B cell (primary cell): ENCODE results near the gene THAP8. TPM values are rescaled to one million over a fixed set of nuclear protein-coding genes. Genes with fewer than 3 reads are reported as not detected.

Source experiments
- ATAC-seq: fragments of 200-7000 bp; cut with Tn5 transposase; one replicate; pipeline ENCODE4 v1.10.0; 2021; ENCODE audit warnings: low read depth, mild to moderate bottlenecking, moderate number of reproducible peaks, moderate library complexity
- CTCF ChIA-PET: fragments of 350-600 bp; sonication (Branson Sonifier 250); formaldehyde crosslinking; loops from one replicate; lab custom pipeline; 2021; ENCODE audit warnings: antibody characterized with exemption, inconsistent platforms; lab: Charles Lee
- POLR2A ChIA-PET: fragments of 350-600 bp; sonication (Branson Sonifier 250); formaldehyde crosslinking; loops from one replicate; lab custom pipeline; 2021; ENCODE audit warnings: antibody characterized with exemption; lab: Charles Lee
- DNase-seq: peaks from one replicate; pipeline ENCODE4 v3.0.0; 2013
- H2AFZ ChIP-seq: 2 replicates; pipeline ENCODE4 v1.6.1; 2012; ENCODE audit warnings: mild to moderate bottlenecking, low read depth, low read length; ENCODE audit not compliant: insufficient read depth, poor library complexity, severe bottlenecking
- H3K27ac ChIP-seq, 2 donors: 1 replicate in 1 of 2; 2 replicates in 1 of 2; pipeline ENCODE4 v1.5.1; 2012 to 2013; ENCODE audit warnings: low read length in 2 of 2, mild to moderate bottlenecking in 2 of 2, moderate library complexity in 1 of 2
- H3K27me3 ChIP-seq, 4 experiments: fragments of 200-600 bp in 1 of 4; sonication (generic) in 1 of 4; replicated peaks in 1 of 4; 1 replicate in 2 of 4; 2 replicates in 2 of 4; pipeline versions ENCODE4 v1.6.1 to v1.7.0; 2013 to 2016; ENCODE audit warnings: low read length in 3 of 4, mild to moderate bottlenecking in 2 of 4, mixed read lengths in 1 of 4, moderate library complexity in 1 of 4; ENCODE audit not compliant: insufficient read depth in 4 of 4, control insufficient read depth in 3 of 4; ENCODE audit errors: control extremely low read depth in 1 of 4
- H3K36me3 ChIP-seq, 2 experiments: replicated peaks in 1 of 2; 1 replicate in 1 of 2; 2 replicates in 1 of 2; pipeline versions ENCODE4 v1.6.1 to v1.7.1; 2013; ENCODE audit warnings: low read length in 1 of 2; ENCODE audit not compliant: insufficient read depth in 2 of 2, control insufficient read depth in 1 of 2; ENCODE audit errors: control extremely low read depth in 1 of 2, extremely low read depth in 1 of 2
- H3K4me1 ChIP-seq, 2 donors: fragments of 200-600 bp in 1 of 2; sonication (generic) in 1 of 2; 1 replicate in 1 of 2; 2 replicates in 1 of 2; pipeline versions ENCODE4 v1.5.1 to v1.6.1; 2013 to 2017; ENCODE audit warnings: low read length in 2 of 2; ENCODE audit not compliant: control insufficient read depth in 2 of 2, insufficient read depth in 2 of 2
- H3K4me2 ChIP-seq: replicated peaks from 2 replicates; pipeline ENCODE3; 2012; ENCODE audit warnings: mild to moderate bottlenecking, low read depth, low read length; ENCODE audit not compliant: poor library complexity, severe bottlenecking
- H3K4me3 ChIP-seq, 5 experiments: fragments of 200-600 bp in 1 of 5; sonication (generic) in 1 of 5; 1 replicate in 3 of 5; 2 replicates in 2 of 5; pipeline versions ENCODE4 v1.5.1 to v1.7.0; 2011 to 2016; ENCODE audit warnings: low read length in 4 of 5, mild to moderate bottlenecking in 4 of 5, low read depth in 2 of 5, control low read depth in 1 of 5, moderate library complexity in 1 of 5; ENCODE audit not compliant: insufficient read depth in 1 of 5; ENCODE audit errors: control extremely low read depth in 1 of 5, extremely low read depth in 1 of 5
- H3K79me2 ChIP-seq: fragments of 200-600 bp; sonication (generic); one replicate; pipeline ENCODE4 v1.6.0; 2016; ENCODE audit warnings: low read length; ENCODE audit not compliant: control insufficient read depth, insufficient read depth
- H3K9ac ChIP-seq: fragments of 200-600 bp; sonication (generic); 2 replicates; pipeline ENCODE4 v1.6.1; 2017; ENCODE audit warnings: mild to moderate bottlenecking, low read length, moderate library complexity
- H3K9me3 ChIP-seq, 3 donors: one replicate each; pipeline versions ENCODE4 v1.6.1 to v1.7.1; 2013; ENCODE audit warnings: low read length in 2 of 3; ENCODE audit not compliant: control insufficient read depth in 2 of 3, insufficient read depth in 1 of 3; ENCODE audit errors: control extremely low read depth in 1 of 3
- H4K20me1 ChIP-seq: 2 replicates; pipeline ENCODE4 v1.6.0; 2012; ENCODE audit warnings: mild to moderate bottlenecking, low read length; ENCODE audit not compliant: insufficient read depth, control insufficient read depth, poor library complexity, severe bottlenecking
- H3K27ac Mint-ChIP-seq: one replicate; pipeline ENCODE4 v1.8.0; 2021; ENCODE audit warnings: mixed read lengths
- H3K27me3 Mint-ChIP-seq: one replicate; pipeline ENCODE4 v1.8.0; 2021; ENCODE audit warnings: mixed read lengths
- H3K4me1 Mint-ChIP-seq: one replicate; pipeline ENCODE4 v1.8.0; 2021; ENCODE audit warnings: mixed read lengths
- H3K4me3 Mint-ChIP-seq: one replicate; pipeline ENCODE4 v1.8.0; 2021; ENCODE audit warnings: mixed read lengths
- H3K9me3 Mint-ChIP-seq: one replicate; pipeline ENCODE4 v1.8.0; 2022; ENCODE audit warnings: mixed read lengths; ENCODE audit not compliant: insufficient read depth
- EZH2 ChIP-seq: IDR thresholded peaks from 2 replicates; pipeline ENCODE4 v1.6.1; 2012; ENCODE audit warnings: borderline replicate concordance, low read depth, mild to moderate bottlenecking, moderate library complexity, low read length; ENCODE audit not compliant: insufficient read depth, poor library complexity, severe bottlenecking
- WGBS: methylation state at CpG from one replicate; pipeline ENCODE4 v1.1.5; 2013; ENCODE audit warnings: missing lambda C conversion rate; ENCODE audit not compliant: insufficient coverage; 5-methylcytosine and 5-hydroxymethylcytosine counted together
- intact Hi-C: fragments of 100-400 bp; cut with micrococcal nuclease; formaldehyde crosslinking; loops from one replicate; pipeline ENCODE4 v1.10.0; 2022
- polyA plus RNA-seq: library from polyadenylated mRNA; depleted of rRNA; stranded (reverse); fragments of >200 nt; gene quantifications from 2 replicates; pipeline ENCODE4 v1.2.3, GENCODE V29; 2012
- total RNA-seq, 2 donors: library from RNA; stranded (reverse); fragments of 120-200 nt in 1 of 2; gene quantifications; 1 replicate in 1 of 2; 2 replicates in 1 of 2; pipeline versions ENCODE4 v1.2.3 to v1.2.4, GENCODE V29; 2013 to 2022
- TF ChIP-seq, protein P1 (sequence below): fragments of 200-600 bp; IDR thresholded peaks from one replicate; pipeline ENCODE4 v1.8.0; 2022; ENCODE audit warnings: antibody characterized with exemption, mild to moderate bottlenecking

THAP8 gene
- total and polyA plus RNA-seq, 2 donors (not counting 1 experiment from before 2014, with no cell fraction given), result 4.5 to 5.7 TPM

DNA sequence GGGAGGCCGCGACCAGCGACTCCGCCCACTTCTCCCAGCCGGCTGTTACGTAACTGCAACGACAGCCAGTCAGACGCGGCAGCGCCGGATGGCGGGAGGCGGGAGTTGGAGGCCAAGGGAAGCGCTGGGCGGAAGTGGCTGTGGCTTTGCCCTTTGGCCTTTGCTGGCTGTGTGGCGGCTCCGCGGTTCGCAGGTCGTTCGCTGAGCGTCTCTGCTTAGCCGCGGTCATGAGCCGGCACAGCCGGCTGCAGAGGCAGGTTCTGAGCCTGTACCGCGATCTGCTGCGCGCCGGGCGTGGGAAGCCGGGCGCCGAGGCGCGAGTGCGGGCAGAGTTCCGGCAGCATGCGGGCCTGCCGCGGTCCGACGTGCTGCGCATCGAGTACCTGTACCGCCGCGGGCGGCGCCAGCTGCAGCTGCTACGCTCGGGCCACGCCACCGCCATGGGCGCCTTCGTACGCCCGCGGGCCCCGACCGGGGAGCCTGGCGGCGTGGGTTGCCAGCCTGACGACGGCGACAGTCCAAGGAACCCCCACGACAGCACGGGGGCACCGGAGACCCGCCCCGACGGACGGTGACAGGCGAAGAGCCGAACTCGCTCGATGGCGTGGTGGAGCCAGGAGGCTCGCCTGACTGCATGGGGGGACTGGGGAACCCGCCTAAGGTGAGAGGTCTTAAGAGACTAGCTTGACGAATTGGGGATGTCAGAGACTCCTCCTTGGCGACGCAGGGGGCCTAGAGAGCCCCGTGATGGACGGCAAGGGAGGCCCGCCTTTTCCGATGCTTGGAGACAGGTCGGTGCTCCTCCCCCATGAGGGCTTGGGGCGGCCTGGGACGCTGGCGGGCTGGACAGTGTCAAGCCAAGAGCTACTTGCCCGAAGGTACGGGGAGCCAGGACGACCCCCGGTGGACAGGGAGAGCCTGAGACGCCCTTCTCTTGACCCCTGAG, 58.8 kb downstream of the THAP8 start, which contains the start of gene SDHAF1:
Gene SDHAF1, plus strand, starts transcription at position 141 of the 946 bp plus-strand sequence. Its CDS starts 87 bp downstream, at position 228.
- H3K27ac Mint-ChIP-seq, result peak within 1 kb of the TSS; percentile 96
- Histone ChIP-seq H3K4me1 (peaks cover 18 to 25% of the 10 kb centered on the region in 2 donors), H3K36me3 (peaks cover 2 to 12% of the 10 kb centered on the region in 2 experiments), H2AFZ (peak within 1 kb of the TSS; percentile 92), H3K9me3 (no peaks in the 10 kb centered on the region), H3K4me2 (peak within 1 kb of the TSS; percentile 86), H3K9ac (peak within 1 kb of the TSS; percentile 79), H3K27me3 (no peaks in the 10 kb centered on the region), H3K4me3 (peak within 1 kb of the TSS; percentile 60 to 79 (median 77)), H4K20me1 (peaks cover 31% of the 10 kb centered on the region), H3K79me2 (peaks cover 34% of the 10 kb centered on the region), H3K27ac (peak within 1 kb of the TSS; percentile 55 to 81)
- peak; percentile 93 for DNase-seq
- H3K9me3 Mint-ChIP-seq, result no peaks in the 10 kb centered on the region
- H3K27me3 Mint-ChIP-seq, result no peaks in the 10 kb centered on the region
- no peak for TF ChIP-seq EZH2
- CTCF ChIA-PET, result interaction anchor here (0.9 to 1.2 kb wide), 2 partner anchors 19 to 112 kb away, joined by 3 to 4 read pairs; partner anchors contain the start of gene ALKBH6
- under 1% methylated on average over 94 of the region's 97 CpGs for WGBS
- peak within 1 kb of the TSS; percentile 97 for H3K4me3 Mint-ChIP-seq
- peak; percentile 96 for ATAC-seq
- POLR2A ChIA-PET, result interaction anchor here (0.9 to 1.1 kb wide), 2 partner anchors 97 to 120 kb away, joined by 3 to 4 read pairs; partner anchors contain the start of gene POLR2I
- peaks cover 32% of the 10 kb centered on the region for H3K4me1 Mint-ChIP-seq
- intact Hi-C loops, result loop anchor here (1.0 to 10.0 kb wide), 7 partner anchors 19 to 579 kb away; partner anchors contain the start of genes ALKBH6, CAPNS1, POLR2I and THAP8

DNA sequence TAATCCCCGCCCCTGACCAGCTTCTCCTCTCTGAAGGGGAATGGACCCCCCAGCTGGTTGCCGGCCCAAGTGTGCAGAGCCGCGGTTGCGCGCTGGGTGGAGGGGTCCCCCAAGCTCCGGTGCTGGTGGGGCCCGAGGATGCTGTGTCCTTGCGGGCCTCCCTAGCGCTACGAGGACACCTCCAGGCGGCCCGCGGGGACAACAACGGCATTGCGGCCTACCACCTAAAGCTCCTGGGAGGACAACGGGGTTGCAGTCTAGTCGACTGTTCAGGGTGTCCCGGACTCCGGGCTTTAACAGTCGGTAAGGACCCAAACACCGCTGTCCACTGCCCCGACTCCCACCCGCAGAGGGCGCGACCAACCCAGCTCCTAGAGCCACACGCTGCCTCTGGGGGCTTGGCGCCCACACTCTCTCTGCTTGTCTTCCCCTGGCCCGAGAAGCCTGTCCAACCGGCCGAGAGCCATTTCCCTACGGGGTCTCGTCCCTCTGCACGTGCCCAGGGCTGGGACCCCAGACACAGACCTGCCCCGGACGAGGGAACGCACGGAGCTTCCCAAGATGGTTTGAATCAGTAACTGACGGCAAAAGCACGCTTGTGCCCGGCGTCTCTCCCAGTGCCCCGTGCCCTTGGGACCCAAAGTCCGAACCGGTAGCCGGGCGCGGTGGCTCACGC, 60.0 kb downstream of the THAP8 start:
- WGBS, result 40% methylated on average over 45 of the region's 49 CpGs
- peak overlapping the region; percentile 79 for H3K9ac ChIP-seq
- H3K9me3 ChIP-seq, result peaks cover 0 to 6% (median 0%) of the 10 kb centered on the region in 3 donors
- CTCF ChIA-PET, result interaction anchor here (0.9 kb wide), 1 partner anchor 20 kb away, joined by 4 read pairs; the partner anchor contains the start of gene ALKBH6
- intact Hi-C loops, result loop anchor here (10.0 kb wide), 1 partner anchor 581 kb away; the partner anchor contains the start of gene ZNF529
- Mint-ChIP-seq H3K9me3 (no peaks in the 10 kb centered on the region), H3K4me3 (peak overlapping the region; percentile 82), H3K27ac (peak overlapping the region; percentile 50), H3K27me3 (no peaks in the 10 kb centered on the region), H3K4me1 (peaks cover 29% of the 10 kb centered on the region)
- peak overlapping the region in 4 of 5 experiments; percentile 71 to 79 (median 77) for H3K4me3 ChIP-seq
- peaks cover 18 to 25% of the 10 kb centered on the region in 2 donors for H3K4me1 ChIP-seq
- H3K4me2 ChIP-seq, result peak overlapping the region; percentile 86
- peaks cover 34% of the 10 kb centered on the region for H3K79me2 ChIP-seq
- peak; percentile 44 for DNase-seq
- POLR2A ChIA-PET, result interaction anchor here (1.1 to 1.5 kb wide), 2 partner anchors 20 to 121 kb away, joined by 4 to 6 read pairs; partner anchors contain the start of genes ALKBH6 and POLR2I
- H3K27ac ChIP-seq, result peak overlapping the region; percentile 6 to 26
- H2AFZ ChIP-seq, result peak overlapping the region; percentile 92
- ATAC-seq, result no peak
- peaks cover 1 to 10% of the 10 kb centered on the region in 2 experiments for H3K36me3 ChIP-seq
- peaks cover 20% of the 10 kb centered on the region for H4K20me1 ChIP-seq
- no peaks in the 10 kb centered on the region for H3K27me3 ChIP-seq
- TF ChIP-seq, protein P1, sequence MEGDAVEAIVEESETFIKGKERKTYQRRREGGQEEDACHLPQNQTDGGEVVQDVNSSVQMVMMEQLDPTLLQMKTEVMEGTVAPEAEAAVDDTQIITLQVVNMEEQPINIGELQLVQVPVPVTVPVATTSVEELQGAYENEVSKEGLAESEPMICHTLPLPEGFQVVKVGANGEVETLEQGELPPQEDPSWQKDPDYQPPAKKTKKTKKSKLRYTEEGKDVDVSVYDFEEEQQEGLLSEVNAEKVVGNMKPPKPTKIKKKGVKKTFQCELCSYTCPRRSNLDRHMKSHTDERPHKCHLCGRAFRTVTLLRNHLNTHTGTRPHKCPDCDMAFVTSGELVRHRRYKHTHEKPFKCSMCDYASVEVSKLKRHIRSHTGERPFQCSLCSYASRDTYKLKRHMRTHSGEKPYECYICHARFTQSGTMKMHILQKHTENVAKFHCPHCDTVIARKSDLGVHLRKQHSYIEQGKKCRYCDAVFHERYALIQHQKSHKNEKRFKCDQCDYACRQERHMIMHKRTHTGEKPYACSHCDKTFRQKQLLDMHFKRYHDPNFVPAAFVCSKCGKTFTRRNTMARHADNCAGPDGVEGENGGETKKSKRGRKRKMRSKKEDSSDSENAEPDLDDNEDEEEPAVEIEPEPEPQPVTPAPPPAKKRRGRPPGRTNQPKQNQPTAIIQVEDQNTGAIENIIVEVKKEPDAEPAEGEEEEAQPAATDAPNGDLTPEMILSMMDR, result no peak
- no peak for TF ChIP-seq EZH2
